ENCODE data around the gene SLC8A1. TPM values are rescaled to one million over a fixed set of nuclear protein-coding genes. Genes with fewer than 3 reads are reported as not detected.

Gene SLC8A1
- total and polyA plus RNA-seq, 2 experiments from 2014 or later: 103 to 682 TPM

GRCh38 chr2:40348038-40348437 is 103.9 kb downstream of the SLC8A1 start:
- Histone ChIP-seq H3K9me3 (ENCODE audit: low read depth) (no peaks in the 10 kb centered on the region), H3K4me3 (no peak overlapping the region), H3K36me3 (peaks cover 4% of the 10 kb centered on the region), H3K27ac (peak overlapping the region; percentile 72), H3K27me3 (no peaks in the 10 kb centered on the region), H3K4me1 (ENCODE audit: low read depth) (peaks cover 32% of the 10 kb centered on the region)
- no peak for DNase-seq (ENCODE audit: low read depth in 1 of 2, low spot score in 1 of 2)
- TF ChIP-seq CTCF (IDR thresholded peaks at IDR 0.05; ENCODE audit: low read depth, low read length): no peak

- H3K9me3 ChIP-seq (ENCODE audit: low read depth): no peaks in the 10 kb centered on the region
- H3K4me3 ChIP-seq: no peak overlapping the region
- H3K36me3 ChIP-seq: peaks cover 4% of the 10 kb centered on the region
- H3K4me1 ChIP-seq (ENCODE audit: low read depth): peaks cover 37% of the 10 kb centered on the region
- DNase-seq (ENCODE audit: low read depth in 1 of 2, low spot score in 1 of 2): peak; percentile 34 to 36
- no peaks in the 10 kb centered on the region for H3K27me3 ChIP-seq
- peak overlapping the region; percentile 72 for H3K27ac ChIP-seq
- TF ChIP-seq CTCF (IDR thresholded peaks at IDR 0.05; ENCODE audit: low read depth, low read length): no peak
Observed at GRCh38 chr2:40346535-40347354, 105.1 kb downstream of the SLC8A1 start.

- peaks cover 7% of the 10 kb centered on the region for H3K36me3 ChIP-seq
- H3K27ac ChIP-seq: peak overlapping the region; percentile 19
- no peaks in the 10 kb centered on the region for H3K9me3 ChIP-seq (ENCODE audit: low read depth)
- no peak for TF ChIP-seq CTCF (IDR thresholded peaks at IDR 0.05; ENCODE audit: low read depth, low read length)
- no peak for DNase-seq (ENCODE audit: low read depth in 1 of 2, low spot score in 1 of 2)
- no peak overlapping the region for H3K4me3 ChIP-seq
- no peaks in the 10 kb centered on the region for H3K27me3 ChIP-seq
- peaks cover 43% of the 10 kb centered on the region for H3K4me1 ChIP-seq (ENCODE audit: low read depth)
Observed at GRCh38 chr2:40344364-40344763, 107.5 kb downstream of the SLC8A1 start.

GRCh38 chr2:40343902-40344301 is 108.0 kb downstream of the SLC8A1 start:
- TF ChIP-seq CTCF (IDR thresholded peaks at IDR 0.05; ENCODE audit: low read depth, low read length): no peak
- no peaks in the 10 kb centered on the region for H3K27me3 ChIP-seq
- no peak overlapping the region for H3K4me3 ChIP-seq
- H3K9me3 ChIP-seq (ENCODE audit: low read depth): no peaks in the 10 kb centered on the region
- peaks cover 5% of the 10 kb centered on the region for H3K36me3 ChIP-seq
- DNase-seq (ENCODE audit: low read depth in 1 of 2, low spot score in 1 of 2): peak in 1 of 2 donors; percentile 45
- no peak overlapping the region for H3K27ac ChIP-seq
- H3K4me1 ChIP-seq (ENCODE audit: low read depth): peaks cover 45% of the 10 kb centered on the region

- no peak for TF ChIP-seq CTCF (IDR thresholded peaks at IDR 0.05; ENCODE audit: low read depth, low read length)
- Histone ChIP-seq H3K27me3 (no peaks in the 10 kb centered on the region), H3K9me3 (ENCODE audit: low read depth) (no peaks in the 10 kb centered on the region), H3K27ac (peak overlapping the region; percentile 67), H3K4me1 (ENCODE audit: low read depth) (peaks cover 33% of the 10 kb centered on the region), H3K4me3 (no peak overlapping the region), H3K36me3 (peaks cover 3% of the 10 kb centered on the region)
- DNase-seq (ENCODE audit: low read depth in 1 of 2, low spot score in 1 of 2): peak in 1 of 2 donors; percentile 13
Observed at GRCh38 chr2:40341198-40341597, 110.7 kb downstream of the SLC8A1 start.
